Ishikawa (cell line): ENCODE data around the gene ADGRB2.

ENCODE experiments used
- CEBPB ChIP-seq: IDR thresholded peaks from 2 replicates; pipeline ENCODE4 v1.6.1; 2012
- CREB1 ChIP-seq: IDR thresholded peaks from 2 replicates; pipeline ENCODE4 v1.6.1; 2012; ENCODE audit warnings: low read depth
- EGR1 ChIP-seq: IDR thresholded peaks from 2 replicates; pipeline ENCODE4 v1.6.1; 2012
- EP300 ChIP-seq: IDR thresholded peaks from 2 replicates; pipeline ENCODE4 v1.6.1; 2012; ENCODE audit warnings: borderline replicate concordance
- FOXM1 ChIP-seq: IDR thresholded peaks from 2 replicates; pipeline ENCODE4 v1.6.1; 2012; ENCODE audit warnings: low read depth, borderline replicate concordance
- MAX ChIP-seq: IDR thresholded peaks from 2 replicates; pipeline ENCODE4 v1.6.1; 2012
- NFIC ChIP-seq: IDR thresholded peaks from 2 replicates; pipeline ENCODE4 v1.6.1; 2012
- RAD21 ChIP-seq: IDR thresholded peaks from 2 replicates; pipeline ENCODE4 v1.6.1; 2012; ENCODE audit warnings: low read depth
- REST ChIP-seq: IDR thresholded peaks from 2 replicates; pipeline ENCODE4 v1.6.1; 2012; ENCODE audit warnings: low read depth, mild to moderate bottlenecking
- TAF1 ChIP-seq: IDR thresholded peaks from 2 replicates; pipeline ENCODE4 v1.6.1; 2012; ENCODE audit warnings: low read depth, mild to moderate bottlenecking
- TCF12 ChIP-seq: IDR thresholded peaks from 2 replicates; pipeline ENCODE4 v1.6.1; 2012; ENCODE audit warnings: low read depth
- TEAD4 ChIP-seq: IDR thresholded peaks from 2 replicates; pipeline ENCODE4 v1.6.1; 2012
- USF1 ChIP-seq: IDR thresholded peaks from 2 replicates; pipeline ENCODE4 v1.6.1; 2012
- YY1 ChIP-seq: IDR thresholded peaks from 2 replicates; pipeline ENCODE4 v1.6.1; 2012; ENCODE audit warnings: low read depth
- ZBTB7A ChIP-seq: IDR thresholded peaks from 2 replicates; pipeline ENCODE4 v1.6.1; 2012; ENCODE audit warnings: low read depth

ADGRB2 gene

DNA sequence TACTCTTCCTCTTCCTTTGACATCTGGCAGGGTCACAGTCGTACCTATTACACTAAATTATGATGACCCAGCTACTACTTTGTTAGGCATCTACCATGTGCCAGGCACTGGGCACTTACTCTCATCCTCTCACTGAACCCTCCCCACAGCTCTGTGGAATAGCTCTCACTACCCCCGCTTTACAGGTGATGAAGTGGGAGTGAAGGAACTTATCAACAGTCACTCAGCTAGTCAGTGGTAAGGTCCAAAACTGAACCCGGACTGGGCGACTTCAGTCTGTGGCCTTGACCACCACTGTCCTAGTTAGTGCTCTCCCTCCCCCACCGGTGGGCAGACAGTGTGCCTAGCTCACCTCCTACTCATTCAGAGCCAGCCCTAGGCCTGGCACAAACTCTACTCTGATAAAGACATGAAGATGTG, 12.3 kb downstream of the ADGRB2 start:
- TF ChIP-seq FOXM1, result no peak
- no peak for TF ChIP-seq MAX
- TF ChIP-seq ZBTB7A, result no peak
- no peak for TF ChIP-seq USF1
- no peak for TF ChIP-seq NFIC
- TF ChIP-seq TEAD4, result no peak
- TF ChIP-seq CREB1, result no peak
- no peak for TF ChIP-seq EGR1
- no peak for TF ChIP-seq CEBPB
- TF ChIP-seq TAF1, result no peak

GRCh38 chr1:31750858-31751510, 13.2 kb downstream of the ADGRB2 start:
- no peak for TF ChIP-seq ZBTB7A
- TF ChIP-seq EGR1, result no peak
- no peak for TF ChIP-seq CREB1
- no peak for TF ChIP-seq TEAD4
- TF ChIP-seq MAX, result no peak
- no peak for TF ChIP-seq YY1
- TF ChIP-seq FOXM1, result no peak
- TF ChIP-seq CEBPB, result no peak
- no peak for TF ChIP-seq TAF1
- TF ChIP-seq TCF12, result no peak
- TF ChIP-seq REST, result no peak
- no peak for TF ChIP-seq EP300
- TF ChIP-seq RAD21, result no peak
- TF ChIP-seq USF1, result no peak
- no peak for TF ChIP-seq NFIC

- TF ChIP-seq CEBPB (no peak), FOXM1 (no peak), EP300 (no peak), USF1 (no peak), YY1 (no peak), TEAD4 (no peak), REST (no peak), MAX (no peak), ZBTB7A (no peak), TAF1 (no peak), RAD21 (no peak), EGR1 (no peak), NFIC (no peak), CREB1 (no peak), TCF12 (no peak)
Measured at GRCh38 chr1:31749785-31750735, 14.1 kb downstream of the ADGRB2 start.

DNA sequence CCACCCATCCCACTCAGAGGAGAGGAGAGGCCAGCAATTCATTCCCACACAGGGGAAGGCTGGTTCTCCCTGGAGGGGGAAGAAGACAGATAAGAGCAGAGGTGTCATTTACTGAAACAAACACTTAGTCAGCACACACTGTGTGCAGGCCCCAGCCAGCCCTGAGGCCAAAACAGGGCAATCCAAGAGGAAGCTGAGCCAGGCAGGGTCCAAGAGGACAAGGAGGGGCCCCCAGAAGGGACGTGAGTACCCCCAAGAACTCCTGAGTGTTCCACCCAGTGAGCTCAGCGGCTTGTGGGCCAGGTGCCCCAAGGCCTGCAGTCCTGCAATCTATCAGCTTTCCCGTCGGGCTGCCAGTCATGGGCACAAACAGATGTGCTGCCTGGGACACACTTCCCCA, 15.8 kb downstream of the ADGRB2 start:
- no peak for TF ChIP-seq NFIC
- no peak for TF ChIP-seq FOXM1
- no peak for TF ChIP-seq EP300
- no peak for TF ChIP-seq USF1
- no peak for TF ChIP-seq YY1
- TF ChIP-seq ZBTB7A, result no peak
- no peak for TF ChIP-seq CREB1
- no peak for TF ChIP-seq TEAD4
- no peak for TF ChIP-seq MAX
- TF ChIP-seq TAF1, result no peak
- no peak for TF ChIP-seq REST
- no peak for TF ChIP-seq RAD21
- TF ChIP-seq CEBPB, result no peak
- no peak for TF ChIP-seq EGR1
- no peak for TF ChIP-seq TCF12
